Myocyte (in vitro differentiated cells): ENCODE data around the gene ATG7. TPM values are rescaled to one million over a fixed set of nuclear protein-coding genes. Genes with fewer than 3 reads are reported as not detected.
A peak's percentile ranks its signal among the peaks of the same experiment; 100 is the strongest.

Experiments used
- DNase-seq: peaks from one replicate; pipeline ENCODE4 v3.0.0-alpha.2; 2012; ENCODE audit warnings: low read depth
- total RNA-seq: library from RNA; depleted of rRNA; stranded (reverse); fragments of >200 nt; gene quantifications from 2 replicates; pipeline ENCODE4 v1.2.3, GENCODE V29; 2014

Gene ATG7
- total RNA-seq, 1 donor from 2014 or later = 24.3 TPM

DNA sequence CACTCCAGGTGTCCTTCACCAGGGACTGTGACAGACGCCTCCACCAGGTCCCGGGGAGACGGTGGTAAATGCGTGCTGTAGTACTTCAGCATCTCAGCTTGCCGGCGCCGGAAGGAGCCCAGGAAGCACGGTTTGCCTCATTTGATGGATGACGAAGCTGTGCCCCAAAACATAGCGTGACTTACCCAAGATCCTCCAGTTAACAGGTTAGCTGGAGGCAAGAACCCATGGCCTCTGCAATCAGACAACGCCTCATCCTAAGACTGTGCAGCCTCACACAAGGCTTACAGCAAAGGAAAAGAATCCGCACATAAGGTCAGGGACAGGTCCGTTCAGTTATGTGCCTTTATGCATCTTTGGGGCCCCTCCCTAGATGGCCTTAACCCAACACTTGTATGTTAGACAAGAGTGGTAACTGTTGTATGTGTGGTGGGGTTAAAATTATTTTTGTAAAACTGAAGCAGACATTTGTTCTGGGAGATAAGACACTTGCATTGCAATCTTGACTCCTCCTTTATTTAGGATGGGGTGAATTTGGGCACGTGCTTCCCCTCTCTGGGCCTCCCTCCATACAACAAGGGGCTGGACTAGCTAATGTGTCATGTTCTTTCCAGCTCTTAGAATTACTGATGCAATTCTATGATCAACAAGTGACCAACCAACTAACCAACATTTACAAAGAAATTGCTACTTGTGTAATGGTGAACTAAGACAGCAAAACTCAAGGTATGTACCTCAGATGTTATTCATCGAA lies 332.1 kb downstream of the ATG7 start:
- no peak for DNase-seq

DNA sequence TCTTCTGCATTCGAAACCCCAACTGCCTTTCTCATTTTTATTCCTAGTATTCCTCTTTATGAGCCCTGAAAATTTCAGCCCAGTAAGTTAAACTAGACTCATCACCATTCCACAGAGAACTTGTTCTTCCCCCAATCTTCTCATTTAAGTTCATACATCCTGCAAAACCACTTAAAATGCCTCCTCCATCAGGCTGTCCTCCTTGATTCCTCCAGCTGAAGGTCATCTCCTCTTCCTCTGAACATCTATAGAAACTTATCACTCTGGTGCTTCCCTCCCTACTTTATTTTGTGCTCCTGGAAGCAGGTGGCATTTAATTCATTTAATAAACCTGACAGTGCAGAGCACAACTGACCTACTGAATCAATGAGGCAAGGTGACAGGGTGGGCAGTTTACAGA lies 333.2 kb downstream of the ATG7 start:
- no peak for DNase-seq

DNA sequence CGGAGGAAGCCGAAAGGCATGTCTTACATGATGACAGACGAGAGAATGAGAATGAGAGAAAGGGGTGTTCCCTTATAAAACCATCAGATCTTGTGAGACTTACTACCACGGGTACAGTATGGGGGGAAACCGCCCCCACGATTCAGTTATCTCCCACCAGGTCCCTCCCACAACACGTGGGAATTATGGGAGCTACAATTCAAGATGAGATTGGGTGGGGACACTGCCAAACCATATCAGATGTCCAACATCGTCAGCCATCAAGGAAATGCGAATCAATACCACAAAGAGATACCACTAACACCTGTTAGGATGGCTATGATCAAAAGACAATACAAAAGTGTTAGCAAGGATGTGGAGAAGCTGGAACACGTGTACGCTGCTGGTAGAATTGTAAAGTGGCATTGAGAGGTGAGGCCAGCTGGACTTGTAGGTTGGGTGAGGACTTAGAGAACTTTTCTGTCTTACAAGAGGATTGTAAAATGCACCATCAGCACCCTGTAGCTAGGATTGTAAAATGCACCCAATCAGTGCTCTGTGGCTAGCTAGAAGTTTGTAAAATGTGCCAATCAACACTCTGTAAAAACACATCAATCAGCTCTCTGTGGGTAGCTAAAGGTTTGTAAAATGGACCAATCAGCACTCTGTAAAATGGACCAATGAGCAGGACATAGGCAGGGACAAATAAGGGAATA lies 334.0 kb downstream of the ATG7 start:
- DNase-seq = peak; percentile 66

DNA sequence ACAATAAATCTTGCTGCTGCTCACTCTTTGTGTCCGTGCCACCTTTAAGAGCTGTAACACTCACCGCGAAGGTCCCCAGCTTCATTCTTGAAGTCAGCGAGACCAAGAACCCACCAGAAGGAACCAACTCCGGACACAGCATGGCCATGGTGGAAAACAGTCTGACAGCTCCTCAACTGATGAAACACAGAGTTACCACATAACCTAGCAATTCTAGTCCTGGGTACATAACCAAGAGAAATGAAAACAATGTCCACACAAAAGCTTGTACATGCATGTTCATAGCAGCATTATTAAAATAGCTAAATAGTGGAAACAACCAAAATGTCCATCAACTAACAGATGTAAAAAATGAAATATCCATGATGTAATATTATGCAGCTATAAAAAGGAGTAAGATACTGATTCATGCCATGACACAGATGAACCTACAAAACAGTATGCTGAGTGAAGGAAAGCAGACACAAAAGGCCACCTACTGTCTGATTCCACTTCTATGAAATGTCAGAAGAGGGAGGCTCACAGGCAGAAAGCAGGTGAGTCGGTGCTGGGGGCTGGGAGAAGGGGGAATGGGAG lies 334.8 kb downstream of the ATG7 start:
- DNase-seq = no peak

Other genes with a start within 250 kb of the ATG7 start
- gene HRH1, start 117.9 kb upstream of the ATG7 start, total RNA-seq = 2.7 and 3.6 TPM in 2 replicates